ENCODE results near the gene UCKL1. TPM values are rescaled to one million over a fixed set of nuclear protein-coding genes. Genes with fewer than 3 reads are reported as not detected.

Gene UCKL1
- total and polyA plus RNA-seq, 2 donors from 2014 or later, result 39.3 to 39.8 TPM

- FAIRE-seq, result no peak
Measured at GRCh38 chr20:63891061-63892002, 64.9 kb downstream of the UCKL1 start.

GRCh38 chr20:63890616-63891015 is 65.6 kb downstream of the UCKL1 start:
- Histone ChIP-seq H3K9ac (ENCODE audit: low read length in 3 of 3) (no peak overlapping the region), H3K4me3 (ENCODE audit: low read length in 3 of 3) (no peak overlapping the region), H3K27ac (ENCODE audit: low read depth in 2 of 2, low read length in 2 of 2) (no peak overlapping the region), H3K4me1 (ENCODE audit: control insufficient read depth in 2 of 3, insufficient read depth in 2 of 3, low read depth in 1 of 3, low read length in 3 of 3) (peaks cover 0 to 5% (median 0%) of the 10 kb centered on the region in 3 donors), H3K36me3 (ENCODE audit: control insufficient read depth in 2 of 3, insufficient read depth in 3 of 3, low read length in 3 of 3) (peaks cover 0 to 28% (median 19%) of the 10 kb centered on the region in 3 donors), H3K9me3 (ENCODE audit: control insufficient read depth in 2 of 3, insufficient read depth in 1 of 3, low read length in 3 of 3) (no peaks in the 10 kb centered on the region), H3K27me3 (ENCODE audit: control insufficient read depth, insufficient read depth, low read length) (no peaks in the 10 kb centered on the region)
- TF ChIP-seq CTCF (IDR thresholded peaks at IDR 0.05; ENCODE audit: borderline replicate concordance, extremely low read depth, insufficient read depth), result no peak
- FAIRE-seq (no peak), DNase-seq (no peak)
- intact Hi-C loops (cut with DNase I), result no loop called here

More at GRCh38 chr20:63891061-63892002, 64.9 kb downstream of the UCKL1 start:
- H3K4me3 ChIP-seq (ENCODE audit: low read length in 3 of 3), result no peak overlapping the region
- H3K9me3 ChIP-seq (ENCODE audit: control insufficient read depth in 2 of 3, insufficient read depth in 1 of 3, low read length in 3 of 3), result no peaks in the 10 kb centered on the region
- H3K9ac ChIP-seq (ENCODE audit: low read length in 3 of 3), result no peak overlapping the region
- no peak overlapping the region for H3K27ac ChIP-seq (ENCODE audit: low read depth in 2 of 2, low read length in 2 of 2)
- peaks cover 0 to 7% (median 0%) of the 10 kb centered on the region in 3 donors for H3K4me1 ChIP-seq (ENCODE audit: control insufficient read depth in 2 of 3, insufficient read depth in 2 of 3, low read depth in 1 of 3, low read length in 3 of 3)
- TF ChIP-seq CTCF (IDR thresholded peaks at IDR 0.05; ENCODE audit: borderline replicate concordance, extremely low read depth, insufficient read depth), result no peak
- peaks cover 0 to 28% (median 19%) of the 10 kb centered on the region in 3 donors for H3K36me3 ChIP-seq (ENCODE audit: control insufficient read depth in 2 of 3, insufficient read depth in 3 of 3, low read length in 3 of 3)
- no peaks in the 10 kb centered on the region for H3K27me3 ChIP-seq (ENCODE audit: control insufficient read depth, insufficient read depth, low read length)
- no peak for DNase-seq
- intact Hi-C loops (cut with DNase I), result no loop called here

- TF ChIP-seq CTCF (IDR thresholded peaks at IDR 0.05; ENCODE audit: borderline replicate concordance, extremely low read depth, insufficient read depth), result no peak
- peaks cover 0 to 5% (median 0%) of the 10 kb centered on the region in 3 donors for H3K4me1 ChIP-seq (ENCODE audit: control insufficient read depth in 2 of 3, insufficient read depth in 2 of 3, low read depth in 1 of 3, low read length in 3 of 3)
- FAIRE-seq (no peak), DNase-seq (no peak)
- peaks cover 0 to 28% (median 19%) of the 10 kb centered on the region in 3 donors for H3K36me3 ChIP-seq (ENCODE audit: control insufficient read depth in 2 of 3, insufficient read depth in 3 of 3, low read length in 3 of 3)
- H3K4me3 ChIP-seq (ENCODE audit: low read length in 3 of 3), result no peak overlapping the region
- no peaks in the 10 kb centered on the region for H3K27me3 ChIP-seq (ENCODE audit: control insufficient read depth, insufficient read depth, low read length)
- intact Hi-C loops (cut with DNase I), result no loop called here
- no peak overlapping the region for H3K27ac ChIP-seq (ENCODE audit: low read depth in 2 of 2, low read length in 2 of 2)
- no peak overlapping the region for H3K9ac ChIP-seq (ENCODE audit: low read length in 3 of 3)
- H3K9me3 ChIP-seq (ENCODE audit: control insufficient read depth in 2 of 3, insufficient read depth in 1 of 3, low read length in 3 of 3), result no peaks in the 10 kb centered on the region
Measured at GRCh38 chr20:63890201-63890576, 66.0 kb downstream of the UCKL1 start.

Small RNAs within 50 kb of the gene (microRNA-seq; reads per million reads assigned to microRNA genes)
- not detected for gene MIR1914
- not detected for gene MIR647
- gene MIR941-1, result not detected
- not detected for gene MIR941-2
- gene MIR941-3, result not detected
- not detected for gene MIR941-4
- not detected for gene MIR941-5

Other genes starting within 250 kb of the UCKL1 start
- 71.2 TPM for gene ARFRP1, start 248.4 kb downstream of the UCKL1 start, total RNA-seq
- 60.6 TPM for gene ARFRP1, start 248.4 kb downstream of the UCKL1 start, polyA plus RNA-seq (ENCODE audit: insufficient read depth, low read depth, low replicate concordance)
- gene ZGPAT, start 248.4 kb downstream of the UCKL1 start, total RNA-seq, result 30.5 TPM
- gene ZGPAT, start 248.4 kb downstream of the UCKL1 start, polyA plus RNA-seq (ENCODE audit: insufficient read depth, low read depth, low replicate concordance), result 39.6 TPM
- gene LIME1, start 219.8 kb downstream of the UCKL1 start, total RNA-seq, result 12.1 TPM
- 114 TPM for gene LIME1, start 219.8 kb downstream of the UCKL1 start, polyA plus RNA-seq (ENCODE audit: insufficient read depth, low read depth, low replicate concordance)
- 154 TPM for gene SLC2A4RG, start 216.6 kb downstream of the UCKL1 start, total RNA-seq
- gene SLC2A4RG, start 216.6 kb downstream of the UCKL1 start, polyA plus RNA-seq (ENCODE audit: insufficient read depth, low read depth, low replicate concordance), result 171 TPM
- 24.0 TPM for gene ZBTB46, start 125.2 kb downstream of the UCKL1 start, total RNA-seq
- gene ZBTB46, start 125.2 kb downstream of the UCKL1 start, polyA plus RNA-seq (ENCODE audit: insufficient read depth, low read depth, low replicate concordance), result 4.5 TPM
- not detected for gene ABHD16B, start 94.9 kb downstream of the UCKL1 start, total RNA-seq
- not detected for gene ABHD16B, start 94.9 kb downstream of the UCKL1 start, polyA plus RNA-seq (ENCODE audit: insufficient read depth, low read depth, low replicate concordance)
- 78.0 TPM for gene TPD52L2, start 91.1 kb downstream of the UCKL1 start, total RNA-seq
- gene TPD52L2, start 91.1 kb downstream of the UCKL1 start, polyA plus RNA-seq (ENCODE audit: insufficient read depth, low read depth, low replicate concordance), result 73.1 TPM
- gene DNAJC5, start 61.3 kb downstream of the UCKL1 start, total RNA-seq, result 52.3 TPM
- 24.4 TPM for gene DNAJC5, start 61.3 kb downstream of the UCKL1 start, polyA plus RNA-seq (ENCODE audit: insufficient read depth, low read depth, low replicate concordance)
- gene ZNF512B, start 13.5 kb upstream of the UCKL1 start, total RNA-seq, result 19.2 TPM
- gene ZNF512B, start 13.5 kb upstream of the UCKL1 start, polyA plus RNA-seq (ENCODE audit: insufficient read depth, low read depth, low replicate concordance), result 8.6 TPM
- gene SAMD10, start 23.2 kb upstream of the UCKL1 start, total RNA-seq, result 7.9 TPM
- 8.5 TPM for gene SAMD10, start 23.2 kb upstream of the UCKL1 start, polyA plus RNA-seq (ENCODE audit: insufficient read depth, low read depth, low replicate concordance)
- 73.3 TPM for gene PRPF6, start 24.7 kb upstream of the UCKL1 start, total RNA-seq
- 51.3 TPM for gene PRPF6, start 24.7 kb upstream of the UCKL1 start, polyA plus RNA-seq (ENCODE audit: insufficient read depth, low read depth, low replicate concordance)
- 2.4 TPM for gene C20orf204, start 79.8 kb upstream of the UCKL1 start, total RNA-seq
- gene C20orf204, start 79.8 kb upstream of the UCKL1 start, polyA plus RNA-seq (ENCODE audit: insufficient read depth, low read depth, low replicate concordance), result 0.75 TPM
- 56.7 TPM for gene SOX18, start 93.2 kb upstream of the UCKL1 start, total RNA-seq
- 36.5 TPM for gene SOX18, start 93.2 kb upstream of the UCKL1 start, polyA plus RNA-seq (ENCODE audit: insufficient read depth, low read depth, low replicate concordance)
- 53.8 TPM for gene TCEA2, start 106.8 kb upstream of the UCKL1 start, total RNA-seq
- 90.9 TPM for gene TCEA2, start 106.8 kb upstream of the UCKL1 start, polyA plus RNA-seq (ENCODE audit: insufficient read depth, low read depth, low replicate concordance)
- gene RGS19, start 123.1 kb upstream of the UCKL1 start, total RNA-seq, result 20.2 TPM
- 6.8 TPM for gene RGS19, start 123.1 kb upstream of the UCKL1 start, polyA plus RNA-seq (ENCODE audit: insufficient read depth, low read depth, low replicate concordance)
- gene OPRL1, start 123.7 kb upstream of the UCKL1 start, total RNA-seq, result 1.2 TPM
- 0.39 TPM for gene OPRL1, start 123.7 kb upstream of the UCKL1 start, polyA plus RNA-seq (ENCODE audit: insufficient read depth, low read depth, low replicate concordance)
- gene LKAAEAR1, start 128.0 kb upstream of the UCKL1 start, total RNA-seq, result 0.31 TPM
- gene LKAAEAR1, start 128.0 kb upstream of the UCKL1 start, polyA plus RNA-seq (ENCODE audit: insufficient read depth, low read depth, low replicate concordance), result not detected
- gene NPBWR2, start 151.1 kb upstream of the UCKL1 start, total RNA-seq, result not detected
- gene NPBWR2, start 151.1 kb upstream of the UCKL1 start, polyA plus RNA-seq (ENCODE audit: insufficient read depth, low read depth, low replicate concordance), result not detected
- gene MYT1, start 208.0 kb upstream of the UCKL1 start, total RNA-seq, result not detected
- not detected for gene MYT1, start 208.0 kb upstream of the UCKL1 start, polyA plus RNA-seq (ENCODE audit: insufficient read depth, low read depth, low replicate concordance)

Measured in kidney (tissue), 14 donors.